GM23248 (cell line): Measurements from ENCODE around the gene NAXE.

ENCODE experiments used
- EZH2 ChIP-seq: fragments of 200-600 bp; sonication (generic); IDR thresholded peaks from 2 replicates; pipeline ENCODE4 v1.6.1; 2018; ENCODE audit warnings: antibody characterized with exemption, mild to moderate bottlenecking; ENCODE audit not compliant: insufficient read depth, poor library complexity, severe bottlenecking
- EZH2phosphoT487 ChIP-seq: fragments of 200-600 bp; sonication (generic); IDR thresholded peaks from 2 replicates; pipeline ENCODE4 v1.6.1; 2018; ENCODE audit warnings: antibody characterized with exemption, moderate library complexity, mild to moderate bottlenecking, low read depth; ENCODE audit not compliant: insufficient read depth

GRCh38 chr1:156629823-156630449 lies 38.4 kb downstream of the NAXE start:
- TF ChIP-seq EZH2phosphoT487 (no peak), EZH2 (no peak)
